GM08714 (cell line): ENCODE results near the gene ITPR2.
"Not testable (repeated sequence)": the region's sequence is repeated elsewhere in the genome, so short reads cannot be mapped to it uniquely, and the experiment has no call there.

ENCODE experiments used
- H3K4me3 ChIP-seq: fragments of 200-500 bp; sonication (Bioruptor generic); 2 replicates; pipeline ENCODE4 v1.5.1; 2014; ENCODE audit warnings: mild to moderate bottlenecking, low read length, inconsistent platforms
- ZNF274 ChIP-seq: IDR thresholded peaks from 2 replicates; pipeline ENCODE4 v1.6.1; 2012; ENCODE audit warnings: mild to moderate bottlenecking, low read depth, low read length

The ITPR2 gene

DNA sequence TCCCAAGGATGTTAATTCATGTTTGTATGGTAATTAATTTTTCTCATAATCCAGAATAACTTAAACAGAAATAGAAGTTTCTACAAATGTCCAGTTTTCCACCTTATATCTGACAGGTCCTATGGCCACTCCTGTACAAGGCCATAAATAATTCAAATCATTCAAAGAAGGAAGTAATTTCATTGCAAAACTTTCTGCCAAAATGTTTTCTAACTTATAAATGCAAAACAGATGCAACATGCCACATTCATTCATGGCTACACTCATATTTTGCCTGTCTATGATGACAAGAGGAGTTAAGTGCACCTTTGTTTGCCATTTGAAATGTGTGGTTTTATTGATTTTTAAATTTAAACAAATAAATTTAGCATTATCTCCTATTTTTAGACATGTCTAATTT is 34.4 kb downstream of the ITPR2 start:
- TF ChIP-seq ZNF274, result no peak
- H3K4me3 ChIP-seq, result no peak overlapping the region

GRCh38 chr12:26798023-26798422 is 35.0 kb downstream of the ITPR2 start:
- TF ChIP-seq ZNF274, result no peak
- 0 out of 2 replicates have a peak overlapping the region, but pooled peaks have one; percentile 14 for H3K4me3 ChIP-seq

DNA sequence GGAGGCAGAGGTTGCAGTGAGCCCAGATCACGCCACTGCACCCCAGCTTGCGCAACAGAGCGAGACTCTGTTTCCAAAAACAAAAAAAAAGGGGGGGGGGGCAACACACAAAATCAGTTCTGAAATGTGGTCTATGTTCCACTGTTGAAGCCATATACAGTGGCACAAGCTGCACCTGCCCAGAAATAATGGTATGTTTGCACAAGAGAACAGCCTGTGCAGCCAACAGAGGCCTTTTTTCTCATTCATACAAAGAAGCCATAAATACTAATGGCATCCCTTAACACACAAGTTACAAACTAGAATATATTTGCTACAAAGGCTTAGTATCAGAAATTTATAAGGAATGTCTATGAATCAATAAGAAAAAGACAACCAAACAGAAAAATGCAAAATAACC is 37.1 kb downstream of the ITPR2 start:
- no peak for TF ChIP-seq ZNF274
- H3K4me3 ChIP-seq, result no peak overlapping the region

DNA sequence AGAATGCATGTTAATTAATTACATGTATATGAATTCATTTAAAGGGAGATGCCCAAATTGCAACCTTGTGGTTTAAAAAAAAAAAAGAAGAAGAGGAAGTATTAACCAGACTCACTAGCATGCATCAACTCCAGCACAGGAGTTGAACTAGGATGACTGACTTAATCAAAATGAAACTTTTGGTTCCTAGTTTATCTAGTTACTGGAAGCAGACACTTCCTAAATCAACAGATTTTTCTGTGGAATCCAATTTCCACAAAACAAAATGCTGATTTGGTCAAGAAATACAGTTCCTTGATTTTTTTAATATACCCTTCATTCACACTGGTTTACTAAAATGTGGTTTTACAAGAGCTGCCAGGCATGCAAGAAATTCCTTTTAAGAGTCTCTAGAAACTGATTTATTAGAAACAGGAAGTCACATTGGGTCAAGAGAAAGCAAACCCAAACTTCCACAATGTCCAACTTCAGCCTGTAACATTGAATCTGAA is 41.6 kb downstream of the ITPR2 start:
- H3K4me3 ChIP-seq, result no peak overlapping the region
- TF ChIP-seq ZNF274, result no peak

DNA sequence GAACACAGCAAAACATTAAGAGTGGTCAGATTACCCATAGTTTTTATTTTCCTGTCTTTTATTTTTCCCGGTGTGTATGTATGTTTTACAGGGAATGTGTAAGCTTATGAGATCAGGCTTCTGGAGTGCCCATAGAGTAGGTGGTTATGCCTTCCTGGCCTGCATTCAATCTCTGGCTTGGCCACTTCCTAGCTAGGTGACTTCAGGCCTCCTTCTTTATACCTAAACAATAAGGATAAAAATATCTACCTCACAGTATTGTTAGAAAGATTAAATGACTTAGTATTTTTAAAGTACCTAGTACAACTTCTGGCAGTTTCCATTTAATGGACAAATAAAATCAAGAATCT is 42.4 kb downstream of the ITPR2 start:
- H3K4me3 ChIP-seq, result no peak overlapping the region
- TF ChIP-seq ZNF274, result no peak

DNA sequence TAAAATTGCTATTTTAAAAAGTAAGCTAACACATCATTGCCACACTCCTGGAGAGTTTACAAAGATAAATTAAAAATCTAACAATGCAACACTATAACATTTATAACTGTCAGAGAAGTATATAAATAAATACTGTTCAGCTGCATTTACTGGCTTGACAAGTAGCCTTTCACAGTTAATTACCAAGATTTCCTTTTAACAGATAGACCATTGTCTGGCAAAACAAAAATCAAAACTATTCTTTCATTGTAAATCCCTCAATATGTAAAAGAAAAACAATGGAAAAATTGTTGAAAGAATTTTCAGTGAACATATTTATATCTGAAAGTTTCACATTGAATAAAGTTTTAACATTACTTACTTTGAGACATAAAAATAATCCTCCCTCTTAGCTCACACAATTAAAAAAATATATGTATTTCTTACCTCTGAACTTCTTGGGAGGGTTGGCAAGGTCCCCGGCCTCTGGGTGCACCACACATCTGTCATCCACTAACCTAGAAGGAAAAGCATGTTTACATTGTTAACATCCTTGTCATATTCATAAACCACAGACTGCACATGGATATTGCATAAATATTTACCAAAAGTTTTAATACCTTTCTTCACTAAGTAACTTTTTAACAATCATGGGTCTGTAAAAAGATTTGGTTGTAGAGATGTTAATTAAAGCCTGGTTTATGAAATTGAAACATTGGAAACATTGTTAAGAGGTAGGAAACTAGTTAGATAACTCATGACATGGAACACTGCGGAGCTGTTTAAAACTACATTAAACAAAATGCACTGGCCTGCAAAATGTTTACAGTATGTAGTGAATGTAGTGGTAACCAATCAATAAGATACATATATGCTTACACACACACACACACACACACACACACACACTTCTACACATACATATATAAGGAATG is 43.0 kb downstream of the ITPR2 start:
- no peak overlapping the region for H3K4me3 ChIP-seq
- TF ChIP-seq ZNF274, result no peak

- no peak for TF ChIP-seq ZNF274
- no peak overlapping the region for H3K4me3 ChIP-seq
Measured at GRCh38 chr12:26786865-26787514, 46.0 kb downstream of the ITPR2 start.

DNA sequence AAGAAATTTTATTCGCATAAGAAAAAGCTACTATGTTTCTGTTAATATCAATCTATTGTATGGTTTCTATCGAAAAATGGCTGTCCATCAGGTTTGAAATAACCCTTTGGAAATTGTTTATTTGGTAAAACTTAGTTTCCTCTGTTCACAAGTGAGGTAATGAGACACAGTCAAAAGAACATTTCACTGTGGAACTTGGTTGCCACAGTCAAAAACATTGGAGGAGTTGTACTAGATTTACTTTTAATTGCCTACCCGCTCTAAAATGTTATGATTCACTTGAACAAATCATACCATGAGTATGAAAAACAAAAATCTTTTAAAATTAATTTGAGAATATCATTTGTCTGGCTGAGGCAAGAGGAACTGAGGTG is 46.5 kb downstream of the ITPR2 start:
- TF ChIP-seq ZNF274, result no peak
- no peak overlapping the region for H3K4me3 ChIP-seq

DNA sequence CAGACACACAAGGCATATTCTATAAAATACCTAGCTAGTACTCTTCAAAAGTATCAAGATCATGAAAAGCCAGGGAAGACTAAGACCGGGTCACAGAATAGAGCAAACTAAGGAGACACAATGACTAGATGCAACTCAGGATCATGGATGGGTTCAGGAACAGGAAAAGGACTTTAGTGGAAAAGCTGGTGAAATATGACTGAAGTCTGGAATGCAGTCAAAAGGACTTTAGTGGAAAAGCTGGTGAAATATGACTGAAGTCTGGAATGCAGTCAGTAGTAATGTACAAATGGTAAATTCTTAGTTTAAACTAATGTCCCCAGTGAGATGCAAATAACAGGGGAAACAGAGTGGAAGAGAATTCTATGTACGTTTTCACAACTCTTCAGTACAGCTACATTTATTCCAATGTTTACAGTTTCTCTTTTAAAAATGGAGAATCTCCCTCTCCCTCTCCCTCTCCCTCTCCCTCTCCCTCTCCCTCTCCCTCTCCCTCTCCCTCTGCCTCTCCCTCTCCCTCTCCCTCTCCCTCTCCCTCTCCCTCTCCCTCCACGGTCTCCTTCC is 49.1 kb downstream of the ITPR2 start:
- H3K4me3 ChIP-seq, result not testable (repeated sequence)

- no peak overlapping the region for H3K4me3 ChIP-seq
- TF ChIP-seq ZNF274, result no peak
Measured at GRCh38 chr12:26783131-26783526, 49.9 kb downstream of the ITPR2 start.

- no peak for TF ChIP-seq ZNF274
- H3K4me3 ChIP-seq, result no peak overlapping the region
Measured at GRCh38 chr12:26782372-26783130, 50.4 kb downstream of the ITPR2 start.

DNA sequence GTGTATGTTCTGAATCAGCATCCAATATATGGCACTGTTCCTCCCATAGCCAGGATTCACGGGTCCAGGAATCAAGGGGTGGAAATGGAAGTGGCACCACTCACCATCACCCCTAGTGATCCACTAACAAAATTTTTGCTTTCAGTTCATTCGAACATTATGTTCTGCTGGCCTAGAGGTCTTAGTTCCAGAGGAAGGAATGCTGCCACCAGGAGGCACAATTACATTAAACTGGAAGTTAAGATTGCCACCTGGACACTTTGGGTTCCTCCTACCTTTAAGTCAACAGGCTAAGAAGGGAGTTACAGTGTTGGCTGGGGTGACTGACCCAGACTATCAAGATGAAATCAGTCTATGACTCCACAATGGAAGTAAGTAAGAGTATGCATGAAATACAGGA is 52.3 kb downstream of the ITPR2 start:
- H3K4me3 ChIP-seq, result not testable (repeated sequence)

DNA sequence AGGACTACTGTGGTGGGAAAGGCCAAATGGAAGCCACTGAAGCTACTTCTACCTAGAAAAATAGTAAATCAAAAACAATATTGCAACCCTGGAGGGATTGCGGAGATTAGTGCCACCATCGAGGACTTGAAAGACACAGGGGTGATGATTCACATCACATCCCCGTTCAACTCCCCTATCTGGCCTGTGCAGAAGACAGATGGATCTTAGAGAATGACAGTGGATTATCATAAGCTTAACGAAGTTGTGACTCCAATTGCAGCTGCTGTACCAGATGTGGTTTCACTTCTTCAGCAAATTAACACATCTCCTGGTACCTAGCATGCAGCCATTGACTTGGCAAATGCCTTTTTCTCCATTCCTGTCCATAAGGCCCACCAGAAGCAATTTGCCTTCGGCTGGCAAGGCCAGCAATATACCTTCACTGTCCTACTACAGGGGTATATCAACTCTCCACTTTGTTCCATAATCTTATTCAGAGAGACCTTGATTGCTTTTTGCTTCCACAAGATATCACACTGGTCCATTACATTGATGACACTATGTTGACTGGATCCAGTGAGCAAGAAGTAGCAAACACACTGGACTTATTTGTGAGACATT is 54.7 kb downstream of the ITPR2 start:
- not testable (repeated sequence) for H3K4me3 ChIP-seq

GRCh38 chr12:26777236-26777635 is 55.8 kb downstream of the ITPR2 start:
- no peak for TF ChIP-seq ZNF274
- no peak overlapping the region for H3K4me3 ChIP-seq

DNA sequence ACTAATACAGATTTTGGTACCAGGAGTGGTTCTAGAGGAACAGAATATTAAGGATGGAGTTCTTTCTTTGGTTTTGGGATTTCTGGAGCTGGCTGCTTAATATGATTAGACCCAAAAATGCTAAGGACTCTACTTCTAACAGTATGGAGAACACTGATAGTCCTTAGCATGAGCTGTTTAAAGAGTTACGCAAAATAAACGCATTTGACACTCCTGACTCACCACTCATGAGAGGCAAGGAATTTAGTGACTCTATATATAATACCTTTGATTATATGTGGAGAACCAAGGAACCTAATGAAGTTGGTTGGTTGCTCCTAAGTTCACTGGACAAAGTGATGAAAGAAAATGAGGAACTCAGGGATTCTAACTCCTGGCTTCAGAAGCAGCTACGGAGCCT is 57.0 kb downstream of the ITPR2 start:
- not testable (repeated sequence) for H3K4me3 ChIP-seq
